NCI-H2029 treated with DMSO at 0.1 percent for 48 hours (cell line): ENCODE data around the gene KRTAP25-1.

Experiments
- DNase-seq: peaks from one replicate; lab custom pipeline; 2025; lab: John Stamatoyannopoulos, UW

KRTAP25-1 gene, protein sequence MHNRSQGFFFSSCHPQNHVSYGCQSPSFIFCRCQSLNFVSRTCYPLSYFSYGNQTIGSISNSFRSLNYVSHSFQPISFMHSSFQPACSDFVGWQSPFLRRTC

DNA sequence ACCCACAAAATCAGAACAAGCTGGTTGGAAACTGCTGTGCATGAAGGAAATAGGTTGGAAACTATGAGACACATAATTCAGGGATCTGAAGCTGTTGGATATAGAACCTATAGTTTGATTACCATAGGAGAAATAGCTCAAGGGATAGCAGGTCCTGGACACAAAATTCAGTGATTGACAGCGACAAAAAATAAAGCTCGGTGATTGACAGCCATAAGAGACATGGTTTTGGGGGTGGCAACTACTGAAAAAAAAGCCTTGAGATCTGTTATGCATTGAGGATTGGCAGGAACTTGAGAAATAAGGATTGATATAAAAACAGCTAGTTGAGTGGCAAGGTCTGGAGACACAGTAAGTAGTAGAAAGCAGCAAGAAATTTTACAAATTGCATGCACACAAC lies at the start of gene KRTAP25-1:
KRTAP25-1 (minus strand) TSS at position 300 of the 400 bp plus-strand sequence; CDS start at position 276, 24 bp downstream.
- DNase-seq = no peak

DNA sequence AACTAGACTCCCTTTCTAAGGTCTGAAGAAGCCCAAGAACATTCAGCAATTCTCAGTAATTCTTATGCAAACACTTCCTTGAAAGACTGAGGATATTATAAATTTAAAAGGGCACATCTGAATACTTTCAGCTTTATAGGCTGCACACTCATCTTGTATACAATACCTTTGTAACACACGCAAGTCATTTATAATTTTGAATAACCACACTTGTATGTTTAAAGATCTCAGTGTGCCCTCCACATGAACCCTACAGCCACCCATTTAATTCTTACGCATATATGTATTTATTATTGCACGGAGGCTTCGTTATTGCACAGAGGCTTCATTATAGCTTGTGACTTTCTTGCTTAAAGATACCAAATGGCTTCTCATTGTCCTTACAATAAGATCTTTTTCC lies 49.4 kb upstream of the KRTAP25-1 start:
- no peak for DNase-seq

DNA sequence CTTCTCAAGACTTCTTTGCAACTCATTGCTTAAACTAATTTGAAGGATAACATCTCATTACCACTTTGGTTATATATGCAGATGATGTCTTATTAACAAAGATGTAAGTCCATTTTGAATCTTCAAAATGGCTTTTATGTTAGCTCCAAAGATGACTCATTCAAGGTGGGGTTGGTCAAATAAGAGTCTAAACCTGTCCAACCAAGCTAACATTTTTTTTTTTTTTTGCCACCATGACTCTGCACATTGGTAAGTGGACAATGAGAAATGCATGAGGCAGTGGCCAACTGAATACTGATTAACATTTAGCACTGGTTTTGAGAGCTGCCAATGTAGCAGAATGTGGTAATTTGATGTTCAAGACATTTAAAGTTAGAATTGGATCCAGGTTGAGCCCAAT lies 48.5 kb upstream of the KRTAP25-1 start:
- no peak for DNase-seq

DNA sequence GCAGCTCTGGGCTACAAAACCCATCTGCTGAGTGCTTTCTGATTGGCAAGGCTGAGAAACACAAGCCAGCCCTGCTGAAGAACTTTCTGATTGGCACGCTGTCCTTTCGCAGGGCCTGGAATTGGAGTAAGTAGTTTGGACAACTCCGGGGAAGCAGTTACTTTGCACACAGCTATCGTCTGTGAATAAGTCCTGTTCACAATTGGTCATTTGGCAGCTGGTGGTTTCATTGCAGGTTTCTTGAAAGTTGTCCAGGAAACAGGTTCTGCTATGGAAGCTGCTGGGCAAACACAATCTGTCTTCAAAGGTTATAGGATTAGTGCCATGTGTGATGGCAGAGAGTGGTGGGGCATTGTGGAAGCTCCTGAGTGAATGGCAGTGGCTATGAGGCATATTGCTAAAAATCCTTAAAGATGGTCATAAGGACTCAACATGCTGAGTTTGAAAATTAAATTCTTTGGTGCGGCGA lies 48.0 kb upstream of the KRTAP25-1 start, which contains the start of gene KRTAP27-1:
KRTAP27-1 (minus strand) TSS at position 419 of the 469 bp plus-strand sequence; CDS start at position 393, 26 bp downstream.
- DNase-seq = no peak

DNA sequence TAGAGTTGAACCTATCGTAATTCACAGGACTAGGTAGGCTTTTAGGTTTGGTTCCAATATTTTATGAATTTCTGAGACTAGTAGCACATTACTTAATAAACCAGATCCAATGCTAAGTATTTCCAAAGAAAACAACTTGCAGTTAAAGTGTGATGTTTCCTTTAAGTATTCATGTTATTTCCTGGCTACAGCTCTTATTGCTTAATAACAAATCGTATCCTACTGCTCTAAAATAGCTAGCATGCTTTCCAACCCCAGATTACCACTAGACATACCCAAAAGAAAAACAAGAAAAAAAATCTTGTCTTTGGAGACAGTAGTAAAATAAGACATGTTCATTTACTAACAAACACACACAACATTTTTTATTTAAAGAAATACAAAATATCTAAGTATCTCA lies 47.3 kb upstream of the KRTAP25-1 start:
- no peak for DNase-seq

DNA sequence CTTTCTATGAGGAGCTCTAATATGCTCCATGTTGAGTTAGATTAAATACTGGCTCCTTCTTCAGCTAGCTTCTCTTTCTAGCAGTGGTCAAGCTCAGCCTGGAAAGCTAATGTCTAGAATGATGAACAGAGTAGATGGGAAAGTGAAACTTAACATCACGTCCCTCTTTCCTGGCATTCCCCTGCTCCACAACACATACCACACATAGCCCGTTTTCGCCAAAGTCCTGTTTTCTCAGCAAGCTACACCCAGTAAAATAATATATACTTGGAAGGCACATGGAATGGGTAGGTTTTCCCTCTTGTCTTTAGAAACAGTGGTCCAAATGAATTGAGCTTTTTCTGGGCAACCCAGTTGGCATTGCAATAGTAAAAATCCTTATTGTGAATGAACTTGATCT lies 44.4 kb upstream of the KRTAP25-1 start:
- no peak for DNase-seq

DNA sequence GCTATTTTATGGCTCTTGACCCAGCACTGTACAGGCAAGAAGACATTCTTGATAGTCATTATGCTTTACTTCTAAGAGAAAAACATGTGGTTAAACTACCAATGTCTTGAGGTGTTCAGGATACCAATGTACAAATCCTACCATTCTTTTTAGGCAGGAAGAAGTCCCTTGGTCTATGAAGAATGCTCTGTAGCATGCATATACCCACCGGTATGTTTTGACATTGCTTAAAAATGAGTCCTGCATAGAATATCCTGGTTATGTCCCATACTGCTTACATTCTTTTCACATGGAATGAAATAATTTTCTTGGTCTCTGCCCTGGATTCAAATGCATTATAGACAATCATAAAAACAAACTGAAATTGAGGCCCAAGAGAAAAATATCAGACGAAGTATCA lies 43.4 kb upstream of the KRTAP25-1 start:
- no peak for DNase-seq

DNA sequence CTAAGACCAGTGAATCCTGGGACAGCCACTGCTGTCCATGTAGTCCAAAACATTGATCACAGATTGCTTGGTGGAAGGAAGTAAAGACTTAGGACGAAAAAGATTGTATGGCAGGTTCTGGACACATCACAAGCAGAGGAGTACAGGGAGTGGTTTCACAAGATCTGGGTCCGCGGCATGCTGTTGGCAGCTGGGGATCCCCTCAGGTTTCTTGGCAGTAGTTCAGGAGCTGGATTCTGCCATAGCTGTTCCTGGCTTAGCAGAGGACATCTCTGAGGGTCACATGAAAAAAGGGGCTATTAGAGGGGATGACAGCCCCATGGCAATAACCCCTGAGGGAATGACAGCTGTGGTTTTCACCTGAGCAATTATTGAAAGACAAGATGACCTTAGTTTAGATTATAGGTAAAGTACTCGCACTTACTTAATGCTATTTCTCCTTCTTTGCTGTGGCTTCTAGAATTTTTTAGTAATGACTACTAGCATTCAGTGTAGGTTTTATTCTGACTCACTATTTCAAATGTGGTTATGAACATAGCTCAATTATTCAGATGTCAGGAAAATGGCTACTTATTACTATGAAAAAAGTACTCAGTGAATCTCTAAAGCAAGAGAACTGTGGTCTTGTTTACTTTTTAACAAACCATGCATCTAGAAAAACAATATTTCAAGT lies 40.0 kb upstream of the KRTAP25-1 start:
- DNase-seq = no peak

DNA sequence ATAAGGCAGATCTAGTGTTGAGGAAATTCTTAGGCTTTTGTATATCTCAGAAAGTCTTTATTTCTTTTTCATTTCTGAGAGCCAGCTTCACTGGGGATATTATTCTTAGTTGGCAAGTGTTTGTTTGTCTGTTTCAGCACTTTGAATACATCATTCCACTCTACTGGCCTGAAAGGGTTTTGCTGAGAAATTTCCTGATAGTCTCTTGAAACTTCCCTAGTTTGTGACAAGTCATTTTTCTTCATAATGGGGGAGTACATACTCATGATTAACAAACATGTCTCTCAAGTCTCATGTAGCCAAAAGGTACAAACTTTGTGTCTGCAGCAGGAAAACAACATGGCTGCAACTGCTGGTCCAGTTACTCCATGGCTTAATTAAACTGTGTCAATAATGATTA lies 37.1 kb upstream of the KRTAP25-1 start:
- no peak for DNase-seq

DNA sequence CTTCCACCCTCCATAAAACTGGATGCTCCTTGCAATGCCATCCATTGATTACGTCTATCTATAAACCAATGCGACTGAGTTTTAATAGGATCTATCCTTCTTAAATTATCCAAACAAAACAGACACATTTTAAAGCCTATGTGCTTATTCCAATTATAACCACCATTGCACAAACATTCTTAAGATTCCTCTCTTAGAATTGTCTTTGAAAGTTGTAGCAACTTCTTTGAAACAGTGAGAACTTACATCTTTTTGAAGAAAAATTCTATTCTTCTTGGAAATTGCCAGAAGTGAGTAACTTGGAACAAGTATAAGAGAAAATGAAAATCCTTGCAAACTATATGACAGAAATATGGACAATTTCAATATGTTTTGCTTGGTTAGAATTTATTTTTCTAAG lies 30.9 kb upstream of the KRTAP25-1 start, which contains the start of gene KRTAP26-1:
KRTAP26-1 (minus strand) TSS at position 101 of the 400 bp plus-strand sequence. CDS start 280 bp downstream, outside the sequence.
- DNase-seq = no peak

DNA sequence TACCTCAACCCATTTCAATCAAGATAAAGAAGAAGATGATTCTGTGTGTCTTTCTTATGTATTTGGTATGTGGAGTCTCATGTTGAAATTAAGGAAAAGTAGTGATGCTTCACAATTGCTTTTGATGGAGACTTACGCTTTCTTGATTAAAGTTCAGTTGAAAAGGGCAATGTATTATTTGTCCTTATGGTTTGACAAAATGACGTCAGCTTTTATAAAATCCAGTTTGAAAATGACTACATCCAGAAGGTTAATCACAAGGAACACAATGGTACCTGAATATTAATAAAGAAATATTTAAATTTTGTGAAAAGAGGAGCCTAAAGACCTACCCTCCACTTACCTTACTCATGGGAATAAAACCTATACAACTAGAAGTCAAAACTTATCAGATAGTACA lies 26.4 kb upstream of the KRTAP25-1 start:
- no peak for DNase-seq

DNA sequence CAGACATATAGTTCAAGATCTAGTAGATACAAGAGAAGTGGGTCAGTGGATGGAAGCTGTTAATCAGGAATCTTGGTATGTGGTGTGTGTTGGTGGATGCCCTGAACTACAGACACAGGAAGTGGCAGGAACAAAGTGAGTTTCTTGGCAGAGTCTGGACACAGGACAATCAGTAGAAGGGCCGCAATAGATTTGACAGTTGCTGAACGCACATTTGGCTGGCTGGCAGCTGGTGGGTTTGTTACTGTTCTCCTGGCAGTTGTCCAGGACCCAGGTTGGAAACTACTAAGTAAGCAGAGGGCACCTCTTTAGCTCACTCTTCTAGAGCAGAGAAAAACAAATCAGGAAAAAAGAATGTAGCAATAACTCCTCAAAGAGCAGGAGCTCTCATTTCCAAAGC lies 17.6 kb upstream of the KRTAP25-1 start:
- no peak for DNase-seq

DNA sequence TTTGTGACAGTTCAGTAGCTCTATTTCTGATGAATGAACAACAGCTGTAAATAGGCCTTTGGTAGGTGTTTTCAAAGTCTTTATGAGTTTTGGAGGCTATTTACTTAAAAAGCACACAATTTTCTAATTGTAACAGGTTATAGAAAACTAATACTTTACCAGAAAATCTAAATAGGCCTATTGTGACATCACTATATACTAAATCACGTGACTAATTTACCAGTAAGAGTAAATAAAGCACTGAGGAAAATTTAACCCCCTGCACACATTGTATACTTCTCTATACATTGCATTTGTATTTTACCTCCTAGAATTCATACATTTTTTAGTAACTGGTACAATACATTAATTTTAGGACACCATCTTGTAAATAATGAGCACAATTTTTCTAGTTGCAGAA lies 15.8 kb upstream of the KRTAP25-1 start:
- DNase-seq = no peak

DNA sequence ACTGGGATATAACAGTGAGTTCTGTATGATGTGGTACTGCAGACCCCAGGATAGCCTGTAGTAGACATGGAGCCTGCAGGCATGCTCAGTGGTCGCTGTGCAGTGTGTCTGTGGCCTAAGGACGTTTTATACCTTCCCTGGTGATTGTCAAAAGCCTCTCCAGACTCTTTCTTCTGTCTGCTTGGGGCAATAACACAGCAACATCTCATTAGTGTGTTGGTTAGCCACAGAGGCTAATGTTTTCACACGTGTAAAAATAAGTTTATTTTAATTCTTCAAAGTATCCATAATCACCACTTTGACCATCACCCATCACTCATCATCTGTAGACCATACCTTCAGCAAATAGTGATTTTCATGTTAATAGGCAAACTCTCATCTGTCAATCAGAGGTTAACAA lies 6.5 kb downstream of the KRTAP25-1 start, which contains the start of gene KRTAP24-1:
KRTAP24-1 (minus strand) TSS at position 101 of the 400 bp plus-strand sequence; CDS start at position 83, 18 bp downstream.
- DNase-seq = no peak

DNA sequence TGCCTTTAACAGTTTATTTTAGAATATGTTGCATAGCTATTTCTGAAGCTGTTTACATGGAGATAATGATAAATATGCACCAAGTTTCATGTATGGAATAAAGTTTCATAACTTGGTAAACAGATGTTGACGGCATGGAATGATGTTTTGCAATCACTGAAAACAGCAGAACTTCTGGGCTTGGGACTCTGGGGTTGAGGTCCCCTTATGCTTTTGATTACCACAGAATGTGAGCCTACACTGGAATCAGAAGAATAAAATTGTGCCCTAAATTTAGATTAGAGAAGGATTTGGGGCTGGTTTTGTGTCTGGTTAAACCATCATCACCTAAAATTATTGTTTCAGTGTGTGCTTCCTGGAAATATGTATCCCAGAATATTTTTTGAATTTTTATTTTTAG lies 17.7 kb downstream of the KRTAP25-1 start:
- DNase-seq = no peak

DNA sequence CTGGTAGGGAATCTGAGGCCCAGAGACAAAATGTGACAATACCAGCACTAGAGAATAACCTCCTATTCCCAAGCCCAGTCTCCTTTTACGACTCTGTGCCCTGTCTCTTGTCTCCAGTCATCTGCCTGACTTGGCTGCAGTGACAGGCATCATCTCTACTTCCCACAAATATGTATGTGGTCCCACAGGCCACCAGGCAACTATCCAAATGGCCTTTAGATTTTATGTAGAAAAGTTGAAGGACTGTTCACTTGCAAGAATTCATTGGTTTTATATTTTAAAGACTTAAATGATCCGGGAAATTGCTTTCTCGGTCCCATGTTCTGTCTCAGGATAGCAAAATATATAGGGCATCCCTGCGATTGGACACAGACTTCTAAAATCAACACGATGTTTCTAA lies 18.2 kb downstream of the KRTAP25-1 start:
- no peak for DNase-seq

DNA sequence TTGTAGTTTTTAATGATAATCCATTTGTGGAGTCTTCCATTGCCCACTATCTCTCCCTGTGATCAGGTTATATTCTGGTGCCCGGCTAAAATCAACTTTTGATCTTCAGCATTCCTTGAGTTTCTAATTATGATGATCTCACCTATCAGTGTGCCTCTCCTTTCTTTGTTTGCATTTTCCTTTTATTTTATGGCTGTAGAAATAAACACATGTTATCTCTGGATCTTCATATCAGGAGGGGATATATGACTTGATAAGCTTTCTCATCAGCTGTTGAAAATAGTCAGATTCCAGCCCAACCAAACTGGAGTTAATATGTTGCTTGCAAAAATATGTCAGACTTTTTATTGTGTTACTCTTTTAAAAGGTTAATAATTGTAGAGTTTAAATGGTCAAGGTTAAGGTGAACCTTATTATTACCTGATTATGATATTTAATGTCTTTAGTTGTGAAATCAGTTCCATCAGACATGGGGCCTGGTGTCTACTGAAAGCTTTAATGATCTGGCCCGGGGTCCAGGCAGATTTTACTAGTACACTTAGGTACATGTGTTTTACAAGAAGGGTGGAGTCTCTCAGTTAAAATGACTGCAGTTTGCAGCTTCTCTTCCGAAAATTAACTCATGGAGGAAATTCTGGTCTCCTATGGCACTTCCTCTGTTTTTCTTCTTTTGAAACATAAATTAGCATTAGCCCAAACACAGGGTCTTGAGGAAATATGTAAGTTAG lies 19.3 kb downstream of the KRTAP25-1 start:
- no peak for DNase-seq

DNA sequence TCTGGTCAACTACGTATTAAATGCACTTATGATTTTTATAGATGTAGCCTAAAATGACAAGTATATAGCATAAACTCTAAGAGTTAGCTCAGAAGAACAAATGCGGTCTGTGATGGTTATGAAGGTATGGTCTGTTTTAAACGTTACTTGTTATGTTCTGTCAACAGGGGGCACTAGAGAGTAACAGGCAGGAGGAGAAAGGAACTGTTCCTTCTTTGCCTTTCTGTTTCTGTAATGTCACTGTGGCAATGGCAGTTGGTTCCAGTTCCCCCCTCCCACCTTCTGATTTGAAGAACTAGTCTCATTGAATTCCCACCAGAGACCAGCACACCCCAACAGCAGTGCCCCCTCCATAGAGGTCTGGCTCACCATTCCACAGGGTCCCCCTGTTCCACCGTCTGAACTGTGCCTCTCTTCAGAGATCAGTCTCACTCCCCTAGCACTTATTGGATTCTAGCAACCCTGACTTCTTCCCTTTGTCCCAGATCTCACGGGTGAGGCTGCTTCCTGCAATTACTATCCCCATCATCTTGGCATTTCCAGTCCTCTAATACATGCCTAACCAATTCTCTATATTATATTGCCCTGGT lies 20.6 kb downstream of the KRTAP25-1 start:
- no peak for DNase-seq

DNA sequence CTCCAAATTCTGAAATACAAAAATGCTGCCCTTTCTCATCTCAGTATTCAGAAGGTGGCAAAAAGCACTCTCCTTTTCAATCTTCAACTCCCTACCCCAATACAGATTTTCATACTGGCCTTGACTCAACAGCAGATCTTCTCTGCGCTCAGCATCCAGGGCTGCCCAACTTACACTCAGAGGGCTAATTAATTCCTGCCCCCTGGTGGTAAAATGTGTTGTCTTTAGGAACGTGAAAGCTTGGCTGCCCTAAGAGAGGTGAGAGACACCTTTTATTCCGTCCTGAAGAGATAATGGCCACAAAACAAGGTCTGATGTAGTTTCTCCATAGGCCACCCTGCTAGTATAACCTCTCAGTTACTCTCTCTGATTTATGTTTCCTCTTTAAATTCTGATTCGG lies 31.5 kb downstream of the KRTAP25-1 start:
- no peak for DNase-seq

DNA sequence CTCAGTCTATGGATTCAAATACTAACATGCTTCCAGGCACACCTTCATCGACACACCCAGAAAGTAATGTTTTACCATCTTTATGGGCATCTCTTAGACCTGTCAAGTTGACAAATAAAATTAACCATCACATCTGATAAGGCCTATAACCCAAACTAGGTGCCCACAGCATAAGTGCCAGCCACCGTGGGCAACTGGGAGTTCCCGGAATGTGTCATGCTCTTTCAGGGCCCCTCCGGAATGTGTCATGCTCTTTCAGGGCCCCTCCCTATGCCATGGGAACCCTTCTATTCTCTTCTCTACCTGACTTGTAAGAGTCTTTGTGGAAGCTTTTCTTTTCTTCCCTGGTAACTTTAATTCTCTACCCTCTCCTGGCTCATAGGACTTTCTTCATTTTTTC lies 33.2 kb downstream of the KRTAP25-1 start:
- DNase-seq = no peak

DNA sequence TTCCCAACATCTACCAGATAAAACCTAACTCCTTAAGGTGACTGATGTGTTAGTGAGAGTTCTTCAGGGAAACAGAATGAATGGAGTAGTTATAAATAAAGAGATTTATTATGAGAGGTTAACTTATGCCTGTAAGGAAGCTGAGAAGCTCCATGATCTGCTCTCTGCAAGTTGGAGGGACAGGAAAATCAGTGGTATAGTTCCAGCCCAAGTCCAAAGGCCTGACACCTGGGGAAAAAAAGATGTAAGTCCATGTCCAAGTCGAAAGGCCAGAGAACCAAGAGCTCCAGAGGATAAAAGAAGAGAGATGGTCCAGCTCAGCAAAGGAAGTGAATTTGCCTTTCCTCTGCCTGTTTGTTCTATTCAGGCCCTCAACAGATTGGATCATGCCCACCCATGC lies 33.6 kb downstream of the KRTAP25-1 start:
- DNase-seq = no peak

DNA sequence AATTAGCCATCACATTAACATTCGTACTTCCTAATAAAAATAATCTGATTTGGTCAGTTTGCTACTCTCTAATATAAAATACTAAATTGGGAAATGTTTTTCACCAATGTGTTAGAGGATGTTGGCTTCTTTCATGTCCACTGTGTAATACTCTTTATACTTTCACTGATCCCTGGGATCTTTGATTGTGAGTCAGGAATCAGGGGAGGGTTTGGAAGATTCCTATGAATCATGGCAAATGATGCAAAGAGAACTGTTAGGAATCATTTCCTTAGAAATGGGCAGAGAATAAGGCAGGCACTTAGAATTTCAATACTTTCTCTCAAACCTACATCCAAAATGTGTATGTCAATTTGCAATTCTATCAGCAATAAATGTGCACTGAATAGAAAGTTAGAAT lies 37.5 kb downstream of the KRTAP25-1 start:
- no peak for DNase-seq

DNA sequence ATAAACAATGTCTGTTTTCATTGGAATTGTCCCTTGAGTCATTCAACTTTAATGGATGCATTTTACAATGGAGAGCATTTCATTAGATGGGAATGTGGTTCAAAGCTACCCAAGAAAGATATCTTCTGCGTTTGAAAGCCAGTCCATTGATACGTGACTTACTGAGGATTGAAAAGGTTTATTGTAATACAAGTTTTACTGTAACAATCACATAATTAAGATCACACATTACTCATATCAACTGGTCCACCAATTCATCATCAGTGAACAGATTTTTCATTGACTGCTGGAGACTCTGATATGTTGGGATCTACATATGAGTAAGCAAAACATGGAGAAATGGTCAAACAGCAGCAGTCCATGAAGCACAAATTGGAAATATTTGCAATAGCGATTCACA lies 39.4 kb downstream of the KRTAP25-1 start:
- no peak for DNase-seq
